ENCODE data around the gene ATG2B.

DNA sequence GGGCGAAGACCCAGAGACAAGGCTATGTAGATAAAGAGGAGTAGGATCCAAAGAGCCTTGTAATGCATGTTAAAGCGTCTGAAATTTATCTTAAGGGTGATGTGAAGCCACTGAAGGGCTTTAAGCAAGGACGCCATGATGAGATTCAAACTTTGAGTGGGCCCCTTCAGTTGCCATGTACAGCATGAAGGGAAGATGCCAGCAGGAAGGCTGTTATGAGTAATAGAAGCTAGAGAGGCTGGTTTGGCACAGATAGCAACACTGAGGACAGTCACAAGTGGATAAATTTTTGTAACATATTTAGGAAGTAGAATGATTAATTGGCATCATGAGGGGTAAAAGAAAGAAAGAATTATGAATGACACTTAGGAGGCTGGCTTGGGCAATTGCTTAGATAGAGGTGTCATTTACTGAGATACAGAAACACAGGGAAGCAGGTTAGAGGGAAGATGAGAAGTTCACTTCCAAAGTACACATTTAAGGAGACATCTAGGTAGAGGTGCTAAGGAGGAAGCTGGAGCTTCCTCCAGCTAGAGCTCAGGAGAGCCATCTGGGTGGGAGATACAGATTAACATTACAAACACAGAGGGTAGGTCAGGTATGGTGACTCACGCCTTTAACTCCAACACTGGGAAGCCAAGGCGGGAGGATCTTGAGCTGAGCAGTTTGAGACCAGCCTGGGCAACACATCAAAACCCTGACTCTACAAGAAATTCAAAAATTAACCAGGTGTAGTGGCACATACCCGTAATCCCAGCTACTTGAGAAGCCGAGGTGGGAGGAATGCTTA is 13.7 kb downstream of the ATG2B start:
- TF ChIP-seq POLR2A (IDR thresholded peaks at IDR 0.05): no peak
- TF ChIP-seq CTCF (IDR thresholded peaks at IDR 0.05): no peak
